Activated T-cell treated with anti-CD3 and anti-CD28 coated beads, Interleukin-2, amount 50 U/mL, for 72 hours (primary cell): Measurements from ENCODE around the gene TRAF3. TPM values are rescaled to one million over a fixed set of nuclear protein-coding genes. Genes with fewer than 3 reads are reported as not detected.

ENCODE experiments used
- ATAC-seq, 2 donors: fragments of 150-1000 bp; cut with Tn5 transposase; replicated peaks in 1 of 2; 2 replicates each; pipeline ENCODE4 v1.10.0; 2021; ENCODE audit warnings: moderate library complexity in 2 of 2, mild to moderate bottlenecking in 1 of 2
- DNase-seq, 2 donors: peaks; one replicate each; pipeline ENCODE4 v3.0.0; 2021 to 2022; ENCODE audit warnings: mixed read lengths in 1 of 2
- H3K27ac Mint-ChIP-seq: one replicate; pipeline ENCODE4 v1.8.0; 2022; ENCODE audit warnings: mild to moderate bottlenecking, moderate library complexity, mixed read lengths
- H3K27me3 Mint-ChIP-seq: one replicate; pipeline ENCODE4 v1.8.0; 2022; ENCODE audit warnings: low read depth, mixed read lengths
- H3K36me3 Mint-ChIP-seq, 2 donors: one replicate each; pipeline ENCODE4 v1.8.0; 2022; ENCODE audit warnings: mixed read lengths in 2 of 2, mild to moderate bottlenecking in 1 of 2; ENCODE audit not compliant: insufficient read depth in 2 of 2
- H3K4me1 Mint-ChIP-seq: one replicate; pipeline ENCODE4 v1.8.0; 2022; ENCODE audit warnings: low read depth, mixed read lengths
- H3K4me3 Mint-ChIP-seq, 2 donors: one replicate each; pipeline ENCODE4 v1.8.0; 2022; ENCODE audit warnings: mild to moderate bottlenecking in 2 of 2, mixed read lengths in 2 of 2, moderate library complexity in 2 of 2
- H3K9me3 Mint-ChIP-seq, 2 donors: one replicate each; pipeline ENCODE4 v1.8.0; 2022; ENCODE audit warnings: mixed read lengths in 2 of 2
- total RNA-seq, 2 donors: library from RNA; stranded (reverse); gene quantifications; one replicate each; pipeline ENCODE4 v1.2.3, GENCODE V29; 2022

TRAF3 gene
- total RNA-seq, 2 donors from 2014 or later, result 123 to 137 TPM

GRCh38 chr14:102932484-102933248 lies 155.4 kb downstream of the TRAF3 start:
- Mint-ChIP-seq H3K27ac (no peak overlapping the region), H3K4me3 (no peak overlapping the region), H3K27me3 (peaks cover 2% of the 10 kb centered on the region), H3K9me3 (no peaks in the 10 kb centered on the region), H3K36me3 (no peaks in the 10 kb centered on the region), H3K4me1 (no peaks in the 10 kb centered on the region)
- DNase-seq (no peak), ATAC-seq (no peak)

GRCh38 chr14:102933618-102934231 lies 156.5 kb downstream of the TRAF3 start:
- DNase-seq (no peak), ATAC-seq (no peak)
- Mint-ChIP-seq H3K27ac (no peak overlapping the region), H3K9me3 (no peaks in the 10 kb centered on the region), H3K4me1 (no peaks in the 10 kb centered on the region), H3K4me3 (no peak overlapping the region), H3K27me3 (no peaks in the 10 kb centered on the region), H3K36me3 (no peaks in the 10 kb centered on the region)

GRCh38 chr14:102935756-102936155 lies 158.5 kb downstream of the TRAF3 start:
- no peaks in the 10 kb centered on the region for H3K27me3 Mint-ChIP-seq
- DNase-seq (no peak), ATAC-seq (no peak)
- H3K36me3 Mint-ChIP-seq, result no peaks in the 10 kb centered on the region
- H3K27ac Mint-ChIP-seq, result no peak overlapping the region
- no peak overlapping the region for H3K4me3 Mint-ChIP-seq
- H3K9me3 Mint-ChIP-seq, result no peaks in the 10 kb centered on the region
- no peaks in the 10 kb centered on the region for H3K4me1 Mint-ChIP-seq

GRCh38 chr14:102937331-102938175 lies 160.3 kb downstream of the TRAF3 start:
- no peaks in the 10 kb centered on the region for H3K27me3 Mint-ChIP-seq
- no peak overlapping the region for H3K4me3 Mint-ChIP-seq
- ATAC-seq (no peak), DNase-seq (no peak)
- no peaks in the 10 kb centered on the region for H3K9me3 Mint-ChIP-seq
- H3K27ac Mint-ChIP-seq, result no peak overlapping the region
- no peaks in the 10 kb centered on the region for H3K36me3 Mint-ChIP-seq
- no peaks in the 10 kb centered on the region for H3K4me1 Mint-ChIP-seq

DNA sequence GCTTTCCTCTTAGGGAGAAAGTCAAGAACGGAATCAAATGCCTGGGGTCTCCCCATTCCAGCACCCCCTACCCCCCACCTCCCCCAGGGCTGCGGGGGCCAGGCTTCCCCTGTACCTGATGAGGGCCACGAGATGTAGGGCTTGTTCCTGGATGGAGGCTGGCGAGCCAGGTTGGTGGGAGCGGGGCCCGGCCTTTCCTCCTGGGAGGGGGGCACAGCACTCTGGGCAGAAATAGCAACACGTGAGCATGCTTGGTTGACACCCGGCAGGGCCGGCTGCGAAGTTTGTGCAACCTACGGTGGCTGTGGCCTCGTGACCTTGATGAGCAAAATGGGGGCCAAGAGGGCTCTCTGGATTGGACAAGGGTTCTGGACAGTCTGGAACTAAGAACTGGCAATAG lies 160.9 kb downstream of the TRAF3 start:
- no peaks in the 10 kb centered on the region for H3K27me3 Mint-ChIP-seq

GRCh38 chr14:102939329-102939728 lies 162.1 kb downstream of the TRAF3 start:
- no peak for ATAC-seq

More for the DNA sequence above, 160.9 kb downstream of the TRAF3 start:
- H3K9me3 Mint-ChIP-seq, result no peaks in the 10 kb centered on the region
- H3K4me3 Mint-ChIP-seq, result no peak overlapping the region
- H3K36me3 Mint-ChIP-seq, result no peaks in the 10 kb centered on the region
- H3K27ac Mint-ChIP-seq, result no peak overlapping the region
- ATAC-seq (no peak), DNase-seq (no peak)
- H3K4me1 Mint-ChIP-seq, result no peaks in the 10 kb centered on the region

GRCh38 chr14:102939820-102940561 lies 162.7 kb downstream of the TRAF3 start:
- no peaks in the 10 kb centered on the region for H3K27me3 Mint-ChIP-seq
- no peaks in the 10 kb centered on the region for H3K36me3 Mint-ChIP-seq

More at GRCh38 chr14:102939329-102939728, 162.1 kb downstream of the TRAF3 start:
- no peaks in the 10 kb centered on the region for H3K9me3 Mint-ChIP-seq
- DNase-seq, result no peak
- no peaks in the 10 kb centered on the region for H3K4me1 Mint-ChIP-seq
- H3K27ac Mint-ChIP-seq, result no peak overlapping the region
- H3K27me3 Mint-ChIP-seq, result no peaks in the 10 kb centered on the region
- no peak overlapping the region for H3K4me3 Mint-ChIP-seq
- H3K36me3 Mint-ChIP-seq, result no peaks in the 10 kb centered on the region

DNA sequence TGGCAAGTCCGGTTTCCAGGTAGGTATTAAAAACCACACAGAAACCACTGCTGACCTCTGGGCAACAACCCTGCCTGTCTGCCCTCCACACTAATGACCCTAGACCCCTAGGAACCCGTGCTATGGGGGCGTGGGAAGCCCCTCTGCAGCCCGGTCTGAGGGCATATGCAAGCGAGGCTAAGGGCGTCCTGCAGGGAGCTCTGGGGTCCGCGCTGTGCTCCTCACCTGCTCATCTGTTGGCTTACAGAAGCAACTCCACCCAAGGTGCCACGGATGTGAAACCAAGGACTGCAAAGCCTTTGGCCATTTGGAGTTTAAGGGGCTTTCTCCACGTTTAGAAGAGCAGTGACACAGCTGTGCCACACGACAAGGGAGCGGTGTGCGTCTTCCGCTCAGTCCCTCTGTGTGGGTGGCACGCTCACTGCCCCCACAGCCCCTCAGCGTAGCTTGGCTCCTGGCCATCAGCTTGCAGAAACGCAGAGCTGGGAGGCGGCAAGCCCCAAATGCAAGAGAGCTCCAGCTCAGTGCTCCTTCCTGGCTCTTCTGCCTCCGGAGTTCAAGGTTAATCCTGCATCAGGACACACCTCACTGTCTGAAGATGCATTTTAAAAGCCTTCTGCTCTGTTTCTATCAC lies 163.6 kb downstream of the TRAF3 start:
- no peak for ATAC-seq
- H3K27me3 Mint-ChIP-seq, result no peaks in the 10 kb centered on the region

More at GRCh38 chr14:102939820-102940561, 162.7 kb downstream of the TRAF3 start:
- Mint-ChIP-seq H3K4me1 (no peaks in the 10 kb centered on the region), H3K27ac (no peak overlapping the region), H3K4me3 (no peak overlapping the region), H3K9me3 (no peaks in the 10 kb centered on the region)
- ATAC-seq (no peak), DNase-seq (no peak)

DNA sequence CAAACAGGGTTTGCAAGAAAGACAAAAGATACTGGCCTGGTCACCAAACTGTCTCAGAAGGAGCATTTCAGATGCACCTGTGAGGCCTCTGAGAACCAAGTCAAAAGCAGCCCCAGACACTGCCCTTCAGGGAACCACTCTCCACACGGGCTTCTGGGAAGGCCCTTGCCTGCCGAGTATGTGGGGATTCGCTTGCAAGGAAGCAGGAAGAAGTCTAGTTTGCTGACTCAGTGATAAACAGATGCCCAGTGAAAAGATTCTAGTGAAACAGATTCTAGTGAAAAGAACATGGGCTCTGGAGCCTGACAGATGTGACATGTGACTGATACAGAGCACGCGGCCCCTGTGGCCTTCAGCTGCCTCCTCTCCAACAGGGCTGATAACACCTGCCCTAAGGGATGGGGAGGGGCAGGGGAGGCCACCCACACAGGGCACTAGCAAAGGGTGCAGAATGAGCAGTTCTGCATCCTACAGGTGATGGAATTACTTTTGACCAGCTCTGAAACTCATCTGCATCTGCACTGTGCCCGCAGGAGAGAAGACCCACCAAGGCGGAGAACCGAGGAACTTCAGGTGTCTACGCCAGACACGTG lies 164.3 kb downstream of the TRAF3 start:
- Mint-ChIP-seq H3K4me1 (peaks cover 3% of the 10 kb centered on the region), H3K36me3 (no peaks in the 10 kb centered on the region), H3K27me3 (no peaks in the 10 kb centered on the region), H3K4me3 (no peak overlapping the region), H3K27ac (no peak overlapping the region), H3K9me3 (no peaks in the 10 kb centered on the region)
- ATAC-seq (no peak), DNase-seq (no peak)

More for the DNA sequence above, 163.6 kb downstream of the TRAF3 start:
- no peaks in the 10 kb centered on the region for H3K9me3 Mint-ChIP-seq
- H3K27ac Mint-ChIP-seq, result no peak overlapping the region
- no peaks in the 10 kb centered on the region for H3K36me3 Mint-ChIP-seq
- H3K4me1 Mint-ChIP-seq, result no peaks in the 10 kb centered on the region
- DNase-seq, result no peak
- H3K4me3 Mint-ChIP-seq, result no peak overlapping the region

DNA sequence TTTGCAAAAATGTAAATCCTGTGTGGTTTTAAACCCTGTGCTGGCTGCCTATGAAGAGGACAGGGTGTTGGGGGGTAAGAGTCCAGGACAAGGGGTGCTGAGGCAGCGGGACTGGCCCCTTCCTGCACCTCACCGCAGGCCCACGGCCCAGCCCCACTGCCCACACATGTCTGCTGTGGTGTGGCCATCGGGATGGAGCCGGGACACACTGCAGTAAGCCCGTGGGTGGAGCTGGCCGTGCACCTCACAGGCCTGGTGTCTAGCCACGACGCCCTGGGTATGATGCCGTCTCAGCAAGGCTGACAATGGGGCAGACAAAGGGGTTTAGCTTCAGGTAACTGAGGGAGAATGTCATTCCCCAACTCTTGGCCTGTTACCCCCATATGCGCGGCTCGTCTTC lies 164.8 kb downstream of the TRAF3 start:
- ATAC-seq, result no peak
- no peak for DNase-seq
- H3K4me1 Mint-ChIP-seq, result peaks cover 9% of the 10 kb centered on the region
- no peak overlapping the region for H3K4me3 Mint-ChIP-seq
- H3K9me3 Mint-ChIP-seq, result no peaks in the 10 kb centered on the region
- no peaks in the 10 kb centered on the region for H3K36me3 Mint-ChIP-seq
- H3K27ac Mint-ChIP-seq, result no peak overlapping the region
- H3K27me3 Mint-ChIP-seq, result no peaks in the 10 kb centered on the region

DNA sequence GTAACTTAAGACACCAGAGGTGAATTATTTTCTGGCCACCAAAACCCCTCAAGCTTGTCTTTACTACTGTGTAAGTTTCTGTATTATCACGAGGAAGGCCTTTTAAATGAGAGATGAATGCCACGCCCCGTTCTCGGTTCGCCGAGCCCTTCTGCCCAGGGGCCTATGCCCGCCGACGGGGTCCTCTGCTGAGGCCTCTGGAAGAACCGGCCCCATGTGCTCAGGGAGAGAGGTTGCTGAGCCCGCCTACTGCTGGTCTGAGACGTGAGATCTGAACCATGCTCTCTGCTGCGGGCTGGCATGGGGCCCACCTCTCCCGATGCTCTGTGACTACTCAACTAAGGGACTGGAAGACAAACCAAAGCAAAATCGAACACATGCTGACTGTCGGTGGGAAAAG lies 166.2 kb downstream of the TRAF3 start:
- H3K4me3 Mint-ChIP-seq, result no peak overlapping the region
- no peaks in the 10 kb centered on the region for H3K9me3 Mint-ChIP-seq
- no peaks in the 10 kb centered on the region for H3K27me3 Mint-ChIP-seq
- no peak for ATAC-seq
- DNase-seq, result no peak
- H3K4me1 Mint-ChIP-seq, result peaks cover 17% of the 10 kb centered on the region
- H3K27ac Mint-ChIP-seq, result no peak overlapping the region
- H3K36me3 Mint-ChIP-seq, result no peaks in the 10 kb centered on the region

DNA sequence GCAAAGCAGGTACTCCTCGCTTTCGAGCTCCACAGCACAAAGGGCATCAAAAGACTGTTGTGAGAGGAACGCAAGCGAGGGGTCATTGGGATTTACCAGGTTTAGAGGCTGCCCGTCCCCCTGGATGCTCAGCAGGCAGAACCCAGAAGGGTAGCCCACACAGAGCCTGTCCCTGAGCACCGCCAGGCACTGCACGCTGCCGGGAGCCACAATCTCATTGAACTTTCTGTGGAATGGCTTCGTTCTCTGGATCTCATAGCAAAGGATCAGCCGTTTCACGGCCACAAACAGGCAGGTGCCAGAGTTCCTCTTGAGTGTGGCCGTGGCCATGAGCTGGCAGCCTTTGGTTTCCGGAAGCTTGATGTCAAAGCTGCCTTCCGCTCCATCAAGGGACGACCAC lies 166.7 kb downstream of the TRAF3 start:
- H3K36me3 Mint-ChIP-seq, result no peaks in the 10 kb centered on the region
- H3K4me1 Mint-ChIP-seq, result peaks cover 21% of the 10 kb centered on the region
- no peak overlapping the region for H3K27ac Mint-ChIP-seq
- ATAC-seq (no peak), DNase-seq (no peak)
- H3K27me3 Mint-ChIP-seq, result no peaks in the 10 kb centered on the region
- H3K9me3 Mint-ChIP-seq, result no peaks in the 10 kb centered on the region
- no peak overlapping the region for H3K4me3 Mint-ChIP-seq
